ENCODE results near the gene ART5. TPM values are rescaled to one million over a fixed set of nuclear protein-coding genes. Genes with fewer than 3 reads are reported as not detected.
A peak's percentile ranks its signal among the peaks of the same experiment; 100 is the strongest.
"Not testable (repeated sequence)": the region's sequence is repeated elsewhere in the genome, so short reads cannot be mapped to it uniquely, and the experiment has no call there.

The ART5 gene
- total RNA-seq, 4 donors from 2014 or later = 0.64 TPM; not detected in 3

- Histone ChIP-seq H3K27ac (no peak overlapping the region), H3K36me3 (peaks cover 0 to 5% (median 0%) of the 10 kb centered on the region in 4 donors), H3K4me3 (no peak overlapping the region), H3K4me1 (no peaks in the 10 kb centered on the region), H3K27me3 (no peaks in the 10 kb centered on the region), H3K9me3 (no peaks in the 10 kb centered on the region)
- intact Hi-C loops (cut with DNase I; ENCODE audit: low total_unique reads) = no loop called here
- TF ChIP-seq CTCF (IDR thresholded peaks at IDR 0.05) (no peak), POLR2AphosphoS5 (IDR thresholded peaks at IDR 0.05) (no peak), EP300 (IDR thresholded peaks at IDR 0.05; ENCODE audit: low read depth) (no peak), POLR2A (IDR thresholded peaks at IDR 0.05) (no peak)
- in situ Hi-C loops (cut with MboI; ENCODE audit: low pct_ligation_motif_present in 1 of 4, low pct_unique_long_range_greater_than_20kb in 1 of 4, low sequenced_read_pairs in 3 of 4) = no loop called here
- 66% methylated on average over 2 of the region's 2 CpGs; no CpG with 5 or more reads in 1 of the 2 donors for WGBS, 2 donors (ENCODE audit: low coverage in 1 of 2)
- DNase-seq = no peak
Measured at GRCh38 chr11:3660960-3661359, 19.2 kb upstream of the ART5 start.

- TF ChIP-seq EP300 (IDR thresholded peaks at IDR 0.05; ENCODE audit: low read depth) (no peak), POLR2AphosphoS5 (IDR thresholded peaks at IDR 0.05) (peak in 1 of 3 donors; percentile 20)
- H3K4me3 ChIP-seq = no peak overlapping the region
- H3K27me3 ChIP-seq = peaks cover 2% of the 10 kb centered on the region
- 90 to 100% methylated on average over 2 to 28 of the region's 33 CpGs for WGBS, 2 donors (ENCODE audit: low coverage in 1 of 2)
- no peak for DNase-seq
- no peaks in the 10 kb centered on the region for H3K36me3 ChIP-seq
- H3K4me1 ChIP-seq = no peaks in the 10 kb centered on the region
- no peak overlapping the region for H3K27ac ChIP-seq
- H3K9me3 ChIP-seq = no peaks in the 10 kb centered on the region
- intact Hi-C loops (cut with DNase I; ENCODE audit: low total_unique reads) = no loop called here
- in situ Hi-C loops (cut with MboI; ENCODE audit: low pct_ligation_motif_present in 1 of 4, low pct_unique_long_range_greater_than_20kb in 1 of 4, low sequenced_read_pairs in 3 of 4) = no loop called here
Measured at GRCh38 chr11:3659595-3660515, 18.1 kb upstream of the ART5 start.

- intact Hi-C loops (cut with DNase I; ENCODE audit: low total_unique reads) = no loop called here
- Histone ChIP-seq H3K4me3 (no peak overlapping the region), H3K27ac (no peak overlapping the region), H3K9me3 (no peaks in the 10 kb centered on the region), H3K36me3 (no peaks in the 10 kb centered on the region), H3K4me1 (no peaks in the 10 kb centered on the region), H3K27me3 (peaks cover 5% of the 10 kb centered on the region)
- in situ Hi-C loops (cut with MboI; ENCODE audit: low pct_ligation_motif_present in 1 of 4, low pct_unique_long_range_greater_than_20kb in 1 of 4, low sequenced_read_pairs in 3 of 4) = no loop called here
- no peak for DNase-seq
- 84 to 90% methylated on average over 2 to 8 of the region's 8 CpGs for WGBS, 2 donors (ENCODE audit: low coverage in 1 of 2)
- TF ChIP-seq CTCF (IDR thresholded peaks at IDR 0.05) = no peak
- no peak for TF ChIP-seq POLR2AphosphoS5 (IDR thresholded peaks at IDR 0.05)
- TF ChIP-seq POLR2A (IDR thresholded peaks at IDR 0.05) = no peak
Measured at GRCh38 chr11:3658252-3658651, 16.5 kb upstream of the ART5 start.

- DNase-seq; H3K9me3 ChIP-seq; in situ Hi-C loops (cut with MboI; ENCODE audit: low pct_ligation_motif_present in 1 of 4, low pct_unique_long_range_greater_than_20kb in 1 of 4, low sequenced_read_pairs in 3 of 4): not testable (repeated sequence)
Measured at GRCh38 chr11:3657331-3657730, 15.5 kb upstream of the ART5 start.

GRCh38 chr11:3655547-3655946 is 13.8 kb upstream of the ART5 start:
- Histone ChIP-seq H3K27me3 (peaks cover 5% of the 10 kb centered on the region), H3K4me3 (no peak overlapping the region), H3K36me3 (no peaks in the 10 kb centered on the region), H3K27ac (no peak overlapping the region), H3K9me3 (no peaks in the 10 kb centered on the region), H3K4me1 (no peaks in the 10 kb centered on the region)
- intact Hi-C loops (cut with DNase I; ENCODE audit: low total_unique reads) (no loop called here), in situ Hi-C loops (cut with MboI; ENCODE audit: low pct_ligation_motif_present in 1 of 4, low pct_unique_long_range_greater_than_20kb in 1 of 4, low sequenced_read_pairs in 3 of 4) (no loop called here)
- DNase-seq = no peak
- no peak for TF ChIP-seq CTCF (IDR thresholded peaks at IDR 0.05)
- no peak for TF ChIP-seq POLR2A (IDR thresholded peaks at IDR 0.05)
- no peak for TF ChIP-seq POLR2AphosphoS5 (IDR thresholded peaks at IDR 0.05)
- no peak for TF ChIP-seq EP300 (IDR thresholded peaks at IDR 0.05; ENCODE audit: low read depth)
- WGBS, 2 donors (ENCODE audit: low coverage in 1 of 2) = 80 to 88% methylated on average over 1 to 3 of the region's 3 CpGs

More at GRCh38 chr11:3657331-3657730, 15.5 kb upstream of the ART5 start:
- H3K36me3 ChIP-seq; H3K4me3 ChIP-seq; H3K27ac ChIP-seq; H3K4me1 ChIP-seq; H3K27me3 ChIP-seq; intact Hi-C loops (cut with DNase I; ENCODE audit: low total_unique reads): not testable (repeated sequence)
- 27 to 73% methylated on average over 3 to 5 of the region's 5 CpGs for WGBS, 2 donors (ENCODE audit: low coverage in 1 of 2)

GRCh38 chr11:3652514-3652913 is 10.7 kb upstream of the ART5 start:
- DNase-seq; H3K36me3 ChIP-seq; H3K9me3 ChIP-seq; in situ Hi-C loops (cut with MboI; ENCODE audit: low pct_ligation_motif_present in 1 of 4, low pct_unique_long_range_greater_than_20kb in 1 of 4, low sequenced_read_pairs in 3 of 4); intact Hi-C loops (cut with DNase I; ENCODE audit: low total_unique reads); H3K27ac ChIP-seq; H3K4me3 ChIP-seq: not testable (repeated sequence)
- Histone ChIP-seq H3K4me1 (peaks cover 0 to 15% (median 0%) of the 10 kb centered on the region in 4 donors), H3K27me3 (peaks cover 24% of the 10 kb centered on the region)
- 47 to 74% methylated on average over 3 of the region's 3 CpGs for WGBS, 2 donors (ENCODE audit: low coverage in 1 of 2)

- intact Hi-C loops (cut with DNase I; ENCODE audit: low total_unique reads) = loop anchor here (5.0 kb wide), 1 partner anchor 323 kb away; no protein-coding TSS in a partner anchor
- H3K4me3 ChIP-seq; in situ Hi-C loops (cut with MboI; ENCODE audit: low pct_ligation_motif_present in 1 of 4, low pct_unique_long_range_greater_than_20kb in 1 of 4, low sequenced_read_pairs in 3 of 4); H3K27ac ChIP-seq; H3K9me3 ChIP-seq; DNase-seq; H3K36me3 ChIP-seq: not testable (repeated sequence)
- peaks cover 0 to 32% (median 2%) of the 10 kb centered on the region in 4 donors for H3K4me1 ChIP-seq
- peaks cover 34% of the 10 kb centered on the region for H3K27me3 ChIP-seq
- 31% methylated on average over 9 of the region's 9 CpGs; no CpG with 5 or more reads in 1 of the 2 donors for WGBS, 2 donors (ENCODE audit: low coverage in 1 of 2)
Measured at GRCh38 chr11:3649374-3649773, 7.6 kb upstream of the ART5 start.
